Uterus (tissue), 2 donors: Measurements from ENCODE around the gene DEK.

ENCODE experiments used
- POLR2A ChIP-seq, 2 donors: fragments of 450-650 bp; IDR thresholded peaks; one replicate each; pipeline ENCODE4 v1.6.1; 2016; ENCODE audit warnings: antibody characterized with exemption in 2 of 2, mild to moderate bottlenecking in 1 of 2, moderate library complexity in 1 of 2
- TF ChIP-seq, protein P1 (sequence below), 4 experiments: fragments of 200-600 bp in 2 of 4; fragments of 450-650 bp in 2 of 4; sonication (generic) in 2 of 4; IDR thresholded peaks; one replicate each; pipeline ENCODE4 v1.5.1; 2016 to 2019; ENCODE audit warnings: antibody characterized with exemption in 4 of 4, mild to moderate bottlenecking in 2 of 4, moderate library complexity in 1 of 4

DNA sequence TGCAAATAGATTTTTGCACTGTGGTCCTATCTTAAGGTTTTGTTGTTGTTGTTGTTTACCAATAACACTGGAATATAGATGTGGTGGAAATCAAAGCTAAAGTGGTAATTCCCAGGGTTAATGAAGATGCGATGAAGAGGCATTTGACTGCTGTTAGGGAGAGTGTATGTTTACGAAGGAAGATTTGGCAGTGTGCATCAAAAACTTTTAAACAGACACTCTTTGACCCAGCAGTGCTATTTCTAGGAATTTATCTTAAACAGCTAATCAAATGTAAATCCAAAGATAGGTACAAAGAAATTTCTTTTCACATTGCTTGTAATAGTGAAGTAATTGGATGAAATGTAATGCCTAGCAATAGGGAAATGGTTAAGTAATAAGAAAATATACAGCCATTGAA, 75.1 kb downstream of the DEK start:
- TF ChIP-seq, protein P1, sequence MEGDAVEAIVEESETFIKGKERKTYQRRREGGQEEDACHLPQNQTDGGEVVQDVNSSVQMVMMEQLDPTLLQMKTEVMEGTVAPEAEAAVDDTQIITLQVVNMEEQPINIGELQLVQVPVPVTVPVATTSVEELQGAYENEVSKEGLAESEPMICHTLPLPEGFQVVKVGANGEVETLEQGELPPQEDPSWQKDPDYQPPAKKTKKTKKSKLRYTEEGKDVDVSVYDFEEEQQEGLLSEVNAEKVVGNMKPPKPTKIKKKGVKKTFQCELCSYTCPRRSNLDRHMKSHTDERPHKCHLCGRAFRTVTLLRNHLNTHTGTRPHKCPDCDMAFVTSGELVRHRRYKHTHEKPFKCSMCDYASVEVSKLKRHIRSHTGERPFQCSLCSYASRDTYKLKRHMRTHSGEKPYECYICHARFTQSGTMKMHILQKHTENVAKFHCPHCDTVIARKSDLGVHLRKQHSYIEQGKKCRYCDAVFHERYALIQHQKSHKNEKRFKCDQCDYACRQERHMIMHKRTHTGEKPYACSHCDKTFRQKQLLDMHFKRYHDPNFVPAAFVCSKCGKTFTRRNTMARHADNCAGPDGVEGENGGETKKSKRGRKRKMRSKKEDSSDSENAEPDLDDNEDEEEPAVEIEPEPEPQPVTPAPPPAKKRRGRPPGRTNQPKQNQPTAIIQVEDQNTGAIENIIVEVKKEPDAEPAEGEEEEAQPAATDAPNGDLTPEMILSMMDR (IDR thresholded peaks at IDR 0.05), result no peak
- TF ChIP-seq POLR2A (IDR thresholded peaks at IDR 0.05), result no peak
